GM21717 (cell line): Measurements from ENCODE around the gene CACYBP.
"Not testable (repeated sequence)": the region's sequence is repeated elsewhere in the genome, so short reads cannot be mapped to it uniquely, and the experiment has no call there.

Experiments used
- ATAC-seq: cut with Tn5 transposase; IDR thresholded peaks from one replicate; pipeline ENCODE4 v1.9.1; 2021; ENCODE audit warnings: mild to moderate bottlenecking, moderate library complexity; ENCODE audit not compliant: unreplicated experiment

Gene CACYBP

DNA sequence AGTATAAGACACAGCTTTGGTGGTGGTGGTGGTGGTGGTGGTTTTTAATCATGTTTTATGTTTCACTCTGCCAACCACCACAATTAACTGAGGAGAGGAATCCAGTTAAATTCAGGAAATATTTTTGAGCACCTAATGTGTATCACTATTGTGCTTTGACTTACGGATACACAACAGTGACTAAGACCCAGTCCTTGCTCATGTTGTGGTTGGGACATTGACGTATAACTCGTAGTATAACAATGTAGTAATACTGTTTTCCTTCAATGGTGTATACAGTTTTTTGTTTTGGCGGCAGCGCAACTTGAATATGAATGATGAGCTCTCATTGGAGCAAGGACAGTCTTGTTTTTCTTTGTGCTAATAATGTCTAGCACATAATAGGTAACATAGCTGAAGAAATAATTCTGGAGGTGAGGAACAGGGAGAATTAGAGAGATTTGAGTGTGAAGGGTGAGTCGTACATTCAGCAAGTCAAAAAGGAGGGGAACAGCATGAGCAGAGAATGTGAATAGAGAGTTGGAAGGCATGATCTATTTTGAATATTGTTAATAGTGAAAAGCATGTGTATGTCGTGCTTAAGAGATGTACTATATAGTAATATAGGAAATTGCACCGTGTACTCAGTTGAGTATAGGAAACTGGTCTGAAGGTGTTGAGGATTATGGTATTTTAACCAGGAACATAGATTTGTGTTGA lies 5.5 kb downstream of the CACYBP start:
- ATAC-seq: no peak

GRCh38 chr1:175009532-175009931 lies 9.8 kb downstream of the CACYBP start:
- ATAC-seq: no peak

GRCh38 chr1:175013445-175013844 lies 13.7 kb downstream of the CACYBP start:
- no peak for ATAC-seq

DNA sequence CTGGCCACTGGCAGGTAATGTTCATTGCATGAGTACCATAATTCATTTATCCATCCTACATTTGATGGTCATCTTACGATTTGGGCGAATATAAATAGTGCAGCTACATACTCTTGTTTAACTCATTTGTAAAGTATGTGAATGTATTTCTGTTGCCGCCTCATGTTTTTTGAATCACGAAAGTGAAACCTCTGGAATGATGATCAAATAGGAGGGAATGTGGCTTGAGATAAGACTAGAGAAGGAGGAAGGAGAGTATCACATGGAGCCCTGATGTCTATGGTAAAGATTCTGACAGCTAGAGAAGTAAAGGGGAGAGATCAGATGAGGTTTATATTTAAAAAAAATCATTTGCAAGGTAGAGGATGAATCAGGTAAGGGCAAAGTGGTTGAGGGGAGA lies 15.5 kb downstream of the CACYBP start:
- ATAC-seq: no peak

DNA sequence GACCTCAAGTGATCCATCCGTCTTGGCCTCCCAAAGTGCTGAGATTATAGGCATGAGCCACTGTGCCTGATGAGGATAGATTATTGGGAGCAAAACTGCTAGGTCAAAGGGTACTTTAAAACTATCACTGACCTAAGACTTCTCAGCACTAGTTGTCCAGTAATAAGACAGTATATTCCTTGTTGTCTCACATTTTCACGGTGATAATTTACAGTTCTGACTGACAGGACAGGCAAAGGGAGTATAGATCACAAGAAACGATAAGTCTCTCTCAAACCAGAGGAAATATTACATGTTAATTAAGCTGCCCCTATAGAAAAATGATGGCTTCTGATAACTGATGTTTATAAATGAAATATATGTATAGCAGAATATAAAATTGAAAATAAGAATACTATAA lies 19.8 kb downstream of the CACYBP start:
- no peak for ATAC-seq

DNA sequence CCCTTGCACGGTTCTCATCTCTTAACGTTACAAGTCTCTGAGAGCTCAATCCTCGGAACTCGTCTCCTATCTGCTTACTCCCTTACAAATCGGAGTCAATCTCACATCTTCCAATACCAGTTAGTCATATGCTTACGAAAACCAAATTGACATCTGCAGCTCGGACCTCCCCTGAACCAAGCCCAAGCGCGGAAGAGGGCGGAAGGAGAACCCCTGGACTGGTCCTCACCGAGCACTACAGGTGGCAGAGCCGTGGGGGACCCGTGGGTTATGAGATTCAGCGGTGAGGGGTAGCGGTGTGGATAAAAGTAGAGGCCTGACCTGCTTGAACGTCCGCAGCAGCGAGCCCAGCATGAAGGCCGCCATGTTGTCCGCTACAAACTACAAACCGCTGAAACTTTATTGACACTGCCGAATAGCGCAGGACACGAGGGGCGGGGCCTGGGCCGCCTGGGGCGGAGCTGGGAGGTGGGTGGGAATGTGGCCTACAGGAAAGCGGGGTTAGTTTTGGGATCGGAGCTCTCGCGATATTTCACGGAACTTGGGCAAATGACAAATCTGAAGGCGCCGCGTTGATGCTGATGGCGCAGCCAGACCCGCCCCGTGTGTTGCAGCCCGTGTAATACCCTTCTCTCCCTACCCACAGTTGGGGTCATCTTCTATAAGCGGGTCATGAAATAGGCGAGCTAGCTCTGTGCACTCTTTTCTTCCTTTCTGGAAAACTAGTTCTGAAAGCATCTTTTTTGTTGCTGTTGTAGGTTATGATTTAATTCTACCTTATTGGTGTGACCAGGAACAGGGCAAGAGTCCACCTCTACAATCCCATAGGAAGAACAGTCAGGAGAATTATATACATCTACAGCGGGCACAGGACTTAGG lies 23.5 kb downstream of the CACYBP start, which contains the start of gene MRPS14:
TSS of gene MRPS14 (minus strand) at position 383 of the 879 bp plus-strand sequence. CDS start at position 366, 17 bp downstream.
- peak; percentile 92 for ATAC-seq

DNA sequence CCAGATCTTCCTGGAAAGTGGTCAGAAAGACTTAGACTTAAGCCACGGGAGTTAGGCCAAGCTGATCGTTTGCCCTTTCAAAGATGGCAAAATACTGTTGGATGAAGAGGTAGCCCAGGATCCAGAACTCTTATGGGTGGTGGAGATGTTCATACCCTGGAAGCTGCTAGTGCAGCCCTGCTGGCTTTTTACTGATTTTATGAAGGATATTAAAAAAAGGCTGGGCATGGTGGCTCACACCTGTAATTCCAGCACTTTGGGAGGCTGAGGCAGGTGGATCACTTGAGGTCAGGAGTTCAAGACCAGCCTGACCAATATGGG lies 24.1 kb downstream of the CACYBP start:
- not testable (repeated sequence) for ATAC-seq

- ATAC-seq: no peak
These were observed 25.0 kb downstream of the CACYBP start for GRCh38 chr1:175024773-175025172.

- no peak for ATAC-seq
These were observed 34.2 kb downstream of the CACYBP start for GRCh38 chr1:175033953-175034352.

DNA sequence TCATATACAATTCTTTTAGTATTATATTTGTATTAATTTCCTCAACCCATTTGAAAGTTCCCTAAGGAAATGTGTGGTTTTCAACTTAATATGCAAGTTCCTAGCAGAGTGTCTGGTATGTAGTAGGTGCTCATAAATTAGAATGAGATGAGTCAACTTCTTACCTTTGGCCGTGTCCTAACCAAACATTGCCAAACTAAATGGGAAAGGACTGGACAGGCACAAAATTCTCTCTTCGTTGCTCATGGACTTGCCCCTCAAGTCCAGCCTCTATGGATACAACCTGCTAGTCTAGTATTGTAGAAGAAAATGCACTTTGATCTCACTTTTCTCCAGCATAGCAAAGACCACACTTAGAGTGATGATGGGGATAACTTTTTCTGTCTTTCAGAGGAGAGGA lies 35.0 kb downstream of the CACYBP start:
- no peak for ATAC-seq

GRCh38 chr1:175035865-175036264 lies 36.1 kb downstream of the CACYBP start:
- ATAC-seq: no peak

DNA sequence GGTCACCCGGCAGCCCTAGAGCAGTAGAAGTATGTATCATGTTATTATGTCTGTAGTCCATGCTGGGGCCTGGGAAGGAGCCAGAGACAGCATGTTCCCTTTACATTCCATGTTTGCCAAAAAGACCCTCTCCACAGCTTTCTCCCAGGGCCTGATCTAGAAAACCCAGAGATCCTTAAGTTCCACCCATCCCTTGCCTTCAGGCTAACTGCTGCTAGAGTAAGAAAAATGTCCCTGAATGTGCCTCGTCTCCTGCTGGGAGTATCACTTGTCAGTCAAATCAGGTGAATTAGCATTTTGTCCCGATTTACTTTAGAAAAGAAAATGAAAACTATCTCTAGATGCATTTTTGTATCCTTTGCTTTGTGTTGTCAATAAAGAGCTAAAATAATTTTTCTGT lies 36.7 kb downstream of the CACYBP start:
- ATAC-seq: no peak

DNA sequence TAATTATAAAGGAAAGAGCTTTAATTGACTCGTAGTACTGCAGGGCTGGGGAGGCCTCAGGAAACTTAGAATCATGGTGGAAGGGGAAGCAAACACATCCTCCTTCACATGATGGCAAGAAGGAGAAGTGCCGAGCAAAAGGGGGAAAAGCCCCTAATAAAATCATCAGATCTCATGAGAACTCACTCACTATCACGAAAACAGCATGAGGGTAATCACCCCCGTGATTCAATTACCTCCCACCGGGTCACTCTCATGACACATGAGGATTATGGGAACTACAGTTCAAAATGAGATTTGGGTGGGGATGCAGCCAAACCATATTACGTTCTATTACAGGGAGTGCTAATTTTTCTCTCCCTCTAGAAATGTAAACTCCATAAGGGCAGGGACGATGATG lies 37.7 kb downstream of the CACYBP start:
- no peak for ATAC-seq

GRCh38 chr1:175040324-175040879 lies 40.7 kb downstream of the CACYBP start:
- no peak for ATAC-seq

GRCh38 chr1:175042650-175043049 lies 42.9 kb downstream of the CACYBP start:
- no peak for ATAC-seq

DNA sequence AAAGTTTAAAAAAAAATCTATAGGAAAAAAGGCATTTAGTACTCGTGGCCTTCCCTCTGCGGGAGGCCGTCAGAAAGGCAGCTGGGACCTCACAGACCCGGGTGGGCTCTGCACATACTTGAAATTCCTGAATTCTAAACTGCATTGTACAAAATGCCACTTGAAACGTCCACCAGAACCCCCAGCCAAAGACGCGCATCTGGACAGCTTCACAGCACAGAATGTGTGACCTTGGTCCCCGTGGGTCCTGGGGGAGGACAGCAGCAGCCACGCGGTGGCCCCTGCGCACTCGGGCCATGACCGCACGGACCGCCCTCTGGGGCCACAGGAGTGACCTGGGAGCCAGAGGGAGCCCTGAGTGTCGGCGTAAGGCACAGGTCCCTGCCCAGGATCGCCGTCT lies 44.1 kb downstream of the CACYBP start:
- ATAC-seq: no peak

DNA sequence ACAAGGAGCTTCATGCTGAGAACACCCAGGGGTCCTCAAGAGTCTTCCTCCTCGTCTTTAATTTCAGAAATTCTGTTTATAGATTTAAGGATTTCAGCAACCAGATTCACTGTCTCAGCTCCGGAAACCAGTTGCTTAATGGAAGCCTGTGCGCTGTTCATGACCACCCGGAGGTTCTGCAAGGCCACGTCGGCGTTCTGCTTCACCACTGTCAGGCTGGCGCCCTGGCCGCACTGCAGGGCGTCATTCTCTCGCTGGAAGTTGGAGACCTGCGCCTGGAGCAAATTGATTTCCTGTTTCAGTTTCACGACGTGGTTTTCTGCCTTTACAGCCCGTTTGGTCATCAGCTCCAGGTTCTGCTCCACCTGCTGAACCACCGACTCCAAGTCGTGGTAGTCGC lies 44.8 kb downstream of the CACYBP start:
- not testable (repeated sequence) for ATAC-seq

DNA sequence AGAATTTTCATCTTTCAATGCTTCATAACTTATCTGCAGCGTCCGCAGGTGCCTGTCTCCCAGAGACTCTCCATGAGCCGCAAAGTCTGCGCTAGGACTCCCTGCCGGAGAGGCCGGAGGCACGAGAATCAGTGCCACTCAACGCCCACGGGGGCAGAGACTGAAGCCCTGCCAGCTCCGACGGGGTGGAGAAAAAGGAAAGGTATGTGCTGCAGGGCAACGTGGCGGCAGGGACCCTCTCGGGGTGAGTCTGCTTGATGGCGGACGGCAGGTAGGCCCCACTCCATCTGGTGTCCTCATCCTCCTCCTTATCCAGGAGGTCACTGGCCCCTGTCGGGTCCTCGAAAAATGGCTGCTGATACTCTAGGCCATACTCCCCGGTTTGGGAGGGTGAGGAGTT lies 45.4 kb downstream of the CACYBP start:
- ATAC-seq: no peak

- no peak for ATAC-seq
These were observed 45.8 kb downstream of the CACYBP start for GRCh38 chr1:175045519-175045918.

DNA sequence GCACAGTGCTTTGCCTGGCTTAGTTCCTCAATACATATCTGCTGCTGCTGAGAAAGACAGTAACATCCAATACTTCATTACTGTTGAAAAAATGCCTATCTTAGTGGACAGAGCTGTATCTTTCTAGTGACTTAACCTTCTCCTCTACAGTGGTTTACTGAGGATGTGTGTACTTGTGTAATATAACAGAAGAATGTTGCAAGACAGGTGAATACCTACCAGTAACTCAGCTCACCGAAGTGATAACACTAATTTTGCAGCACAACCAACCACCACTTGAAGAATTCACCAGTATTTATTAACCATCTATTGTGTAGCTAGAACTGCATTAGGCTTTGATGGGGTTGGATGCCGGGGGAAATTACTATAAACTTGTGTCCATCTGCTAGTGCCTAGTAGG lies 51.2 kb downstream of the CACYBP start:
- no peak for ATAC-seq

- no peak for ATAC-seq
These were observed 55.0 kb downstream of the CACYBP start for GRCh38 chr1:175054736-175055135.
